ENCODE measurements around the gene ZBTB17.
"Not testable (repeated sequence)": the region's sequence is repeated elsewhere in the genome, so short reads cannot be mapped to it uniquely, and the experiment has no call there.

ZBTB17 gene

DNA sequence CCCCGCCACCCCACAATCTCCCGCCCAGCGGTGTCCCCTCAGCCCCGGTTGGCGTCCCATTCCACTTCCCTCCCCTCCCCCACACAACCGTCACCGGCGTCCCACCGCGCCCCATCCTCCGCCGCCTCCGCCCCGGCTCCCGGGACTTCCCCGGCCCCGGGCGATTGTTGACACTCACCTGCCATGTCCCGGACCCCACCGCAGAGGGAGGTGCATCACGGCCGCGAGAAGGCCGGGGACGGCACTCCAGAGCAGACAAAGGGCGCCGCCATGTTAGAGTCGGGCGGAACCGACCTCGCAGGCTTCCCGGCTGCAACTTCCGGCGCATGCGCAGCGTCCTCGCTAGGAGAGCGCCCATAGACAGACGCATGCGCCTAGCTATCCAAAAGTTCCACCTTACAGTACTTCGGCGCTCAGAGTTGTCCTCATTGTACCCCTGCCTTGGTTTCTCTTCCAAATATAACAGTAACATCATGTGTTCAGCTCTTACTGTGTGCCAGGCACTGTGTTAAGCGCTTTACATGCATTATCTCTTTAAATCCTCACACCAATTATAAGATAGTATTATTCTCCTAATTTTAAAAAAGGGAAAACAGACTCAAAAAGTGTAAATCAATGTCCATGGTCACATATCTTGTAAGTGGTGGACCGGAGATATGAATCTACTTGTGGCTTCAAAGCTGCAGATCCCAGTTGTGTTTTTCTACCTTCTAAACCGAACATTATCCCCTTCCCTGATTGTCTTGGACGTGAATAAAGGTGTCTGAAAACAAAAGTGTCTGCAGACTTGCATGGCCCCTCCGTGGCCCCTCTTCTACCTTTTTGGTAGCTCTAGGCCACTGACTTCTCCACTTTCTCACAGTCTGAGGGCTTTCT, at the start of gene ZBTB17:
Gene ZBTB17, minus strand, starts transcription at position 297 of the 876 bp plus-strand sequence. CDS start 27,606 bp downstream, outside the sequence.
- DNase-seq: peak; percentile 93

DNA sequence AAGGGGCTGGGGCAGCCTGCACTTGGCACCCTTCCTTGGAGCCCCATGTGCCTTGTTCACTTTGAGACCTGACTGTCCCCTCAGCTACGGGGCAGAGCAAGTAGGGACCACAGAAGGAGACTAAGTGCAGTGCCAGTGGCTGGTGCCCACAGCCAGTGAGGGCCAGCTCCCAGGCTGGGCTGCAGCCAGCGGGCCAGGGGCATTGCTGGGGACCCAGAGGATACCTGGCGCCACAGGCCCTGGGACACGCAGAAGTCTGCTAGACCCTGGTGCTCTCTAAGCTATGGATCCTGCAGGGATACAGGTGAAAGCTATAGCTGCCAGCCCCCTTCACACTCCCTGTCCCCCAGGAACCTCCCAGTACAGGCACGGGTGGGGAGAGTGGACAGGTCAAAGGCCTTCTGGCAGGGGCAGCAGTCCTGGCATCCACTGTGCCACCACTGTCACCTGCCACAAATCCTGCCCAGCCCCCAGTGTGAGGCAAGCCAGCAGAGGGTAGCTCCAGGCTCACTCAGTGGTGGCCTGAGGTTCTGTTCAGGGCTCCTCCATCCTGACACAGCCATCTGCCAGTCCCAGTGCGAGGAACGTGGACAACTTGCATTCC, 47.3 kb upstream of the ZBTB17 start:
- no peak for DNase-seq

DNA sequence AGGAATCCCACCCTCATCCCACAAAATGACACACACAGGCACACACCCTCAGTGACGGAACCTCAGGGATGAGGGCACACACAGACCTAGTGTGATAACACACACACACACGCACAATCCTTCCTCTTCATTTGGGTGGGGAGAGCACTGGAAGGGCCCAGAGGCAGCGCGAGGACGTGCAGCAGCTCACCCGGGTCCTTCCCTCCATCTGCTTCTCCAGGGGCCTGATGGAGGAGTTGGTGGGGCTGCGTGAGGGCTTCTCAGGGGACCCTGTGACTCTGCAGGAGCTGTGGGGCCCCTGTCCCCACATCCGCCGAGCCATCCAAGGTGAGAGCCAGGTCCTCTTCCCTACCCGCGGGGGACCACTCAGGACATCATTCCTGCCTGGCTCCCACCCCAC, 46.5 kb upstream of the ZBTB17 start:
- DNase-seq: no peak

DNA sequence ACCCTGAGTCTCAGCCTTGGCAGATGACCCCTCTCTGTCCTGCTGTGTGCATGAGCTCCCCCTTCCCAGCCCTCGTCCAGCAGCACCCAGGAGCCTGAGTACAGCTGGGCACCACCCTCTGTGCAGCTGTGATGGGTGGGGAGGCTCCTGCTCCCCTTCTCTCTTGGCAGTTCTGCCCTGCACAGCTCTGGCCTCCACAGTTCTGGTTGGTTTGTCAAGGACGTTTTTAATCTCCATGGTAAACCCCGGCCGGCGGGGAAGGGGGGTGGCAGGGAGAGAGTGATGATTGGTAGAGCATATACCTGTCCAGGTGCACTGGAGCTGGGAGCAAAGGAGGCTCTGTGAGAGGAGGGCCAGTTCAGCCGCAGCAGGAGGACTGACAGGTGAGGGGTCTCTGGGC, 45.8 kb upstream of the ZBTB17 start, which contains the start of gene CLCNKA:
Gene CLCNKA, plus strand, starts transcription at position 356 of the 400 bp plus-strand sequence. CDS start 584 bp downstream, outside the sequence.
- DNase-seq: no peak

DNA sequence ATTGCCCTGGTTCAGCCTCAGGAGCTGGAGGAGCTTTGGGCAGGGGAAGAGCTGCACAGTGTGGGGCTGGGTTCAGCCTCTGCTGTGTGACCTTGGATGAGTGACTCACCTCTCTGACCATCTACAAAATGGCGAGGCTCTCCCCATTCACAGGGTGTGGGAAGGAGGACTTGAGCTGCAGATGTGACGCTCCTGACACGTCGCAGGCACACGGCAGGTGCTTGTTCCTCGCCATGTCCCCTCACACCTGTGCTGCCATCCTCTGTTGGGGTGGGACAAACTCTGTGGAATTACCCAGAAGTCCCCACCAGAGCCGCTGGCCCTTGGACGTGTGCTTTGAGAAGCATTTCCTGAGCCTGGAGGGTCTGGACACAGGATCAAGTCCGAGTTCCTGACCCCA, 45.0 kb upstream of the ZBTB17 start:
- not testable (repeated sequence) for DNase-seq

DNA sequence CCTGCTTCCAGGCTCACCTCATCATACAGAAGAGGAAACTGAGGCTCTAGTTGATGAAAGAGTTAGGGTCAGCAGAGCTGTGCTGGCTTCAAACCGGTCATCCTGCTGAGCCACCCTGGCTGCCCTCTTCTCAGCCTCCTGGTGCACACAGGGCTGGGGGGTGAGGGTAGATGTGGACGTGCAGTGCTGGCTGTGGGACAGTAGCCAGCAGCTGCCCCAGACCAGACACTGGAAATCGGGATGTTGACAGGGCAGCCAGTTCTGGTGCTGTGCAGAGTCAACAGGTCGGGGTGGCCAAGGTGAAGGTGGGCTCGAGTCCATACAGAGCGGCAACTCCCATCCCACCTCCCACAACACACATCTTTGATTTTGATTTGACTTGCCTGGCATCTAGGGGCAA, 44.4 kb upstream of the ZBTB17 start:
- DNase-seq: no peak

DNA sequence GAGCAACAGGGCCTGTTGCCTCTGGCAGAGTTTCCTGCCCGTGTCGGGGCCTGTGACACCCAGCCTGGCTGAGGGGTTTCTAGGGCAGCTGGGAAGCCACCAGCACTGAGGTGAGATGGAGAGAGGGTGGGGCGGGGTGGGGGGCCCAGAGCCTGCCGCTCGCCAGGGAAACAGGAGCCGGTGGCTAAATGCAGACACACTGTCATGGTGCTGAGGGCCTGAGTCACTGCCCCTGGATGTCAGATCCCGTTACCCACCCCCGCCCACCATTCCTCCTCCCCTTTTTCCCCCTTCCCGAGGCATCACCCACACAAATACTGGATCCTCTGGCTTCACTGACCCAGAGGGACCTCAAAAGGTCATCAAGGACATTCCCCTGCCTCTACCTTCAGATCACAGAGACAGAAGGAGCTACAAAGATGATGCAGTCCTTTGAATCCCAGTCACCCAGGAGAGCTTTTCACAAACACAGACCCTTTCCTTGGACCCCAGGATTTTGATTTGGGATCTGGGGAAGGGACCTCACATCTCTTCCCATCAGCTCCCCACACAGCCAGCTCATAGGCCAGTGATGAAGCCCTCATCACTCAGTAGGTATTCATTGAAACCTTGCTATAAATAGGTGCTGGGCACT, 43.9 kb upstream of the ZBTB17 start:
- DNase-seq: no peak

DNA sequence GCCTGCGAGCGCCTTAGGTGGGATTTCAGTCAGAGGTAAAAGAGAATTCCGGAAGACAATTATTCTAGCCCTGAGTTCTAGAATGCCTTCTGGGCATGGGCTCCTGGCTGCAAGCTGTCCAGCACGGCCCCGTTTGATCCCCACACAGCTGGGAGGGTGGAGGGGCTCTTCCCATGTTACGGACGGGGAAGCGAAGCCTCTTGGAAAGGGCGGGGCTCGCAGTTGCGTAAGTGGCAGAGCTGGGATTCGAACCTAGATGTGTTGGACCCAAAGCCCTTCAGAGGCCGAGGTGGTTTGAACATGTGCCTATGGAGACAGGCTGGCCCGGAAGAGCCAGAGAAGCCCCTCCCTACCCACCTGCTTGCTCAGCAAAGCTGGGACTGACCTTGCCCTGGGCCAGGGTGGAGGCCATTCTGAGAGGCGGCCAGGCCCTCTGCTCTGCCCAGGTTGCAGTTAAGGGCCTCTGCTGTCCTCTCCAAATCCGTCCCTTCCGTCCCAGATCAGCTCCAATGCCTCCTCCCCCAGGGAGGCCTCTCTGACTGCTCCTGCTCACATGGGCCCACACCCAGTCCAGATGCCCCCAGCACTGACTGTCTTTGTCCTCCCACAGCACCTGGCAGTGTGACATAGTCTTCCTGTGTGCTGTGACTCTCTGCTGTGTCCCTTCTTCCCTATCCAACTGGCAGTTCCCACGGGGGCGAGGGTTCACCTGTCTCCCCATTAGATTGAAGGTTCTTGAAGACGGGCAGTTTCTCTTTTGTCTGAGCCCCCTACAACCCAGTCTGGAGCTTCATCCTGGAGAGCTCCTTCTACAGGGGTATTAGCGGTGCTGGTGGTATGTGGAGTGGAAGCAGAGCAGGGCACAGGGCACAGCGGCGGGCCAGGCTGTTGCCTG, 43.1 kb upstream of the ZBTB17 start:
- no peak for DNase-seq

DNA sequence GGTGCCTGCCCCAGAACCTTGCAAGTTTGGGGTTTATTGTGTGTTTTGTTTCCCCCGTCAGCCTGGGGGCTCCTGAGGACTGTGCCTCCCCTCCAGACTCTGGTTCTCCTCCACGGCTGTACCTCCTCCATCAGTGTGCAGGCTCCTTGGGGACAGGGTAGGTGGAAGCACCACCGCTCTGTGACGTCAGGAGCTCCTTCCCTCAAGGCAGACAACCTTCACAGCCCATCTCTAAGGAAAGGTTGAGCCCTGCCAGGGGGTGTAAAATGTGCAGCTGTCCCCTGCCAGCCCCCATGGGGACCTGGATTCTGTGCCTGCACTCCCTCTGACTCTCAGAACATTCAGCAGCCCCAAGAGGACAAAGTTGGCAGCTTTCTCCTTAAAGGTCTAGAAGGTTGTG, 42.4 kb upstream of the ZBTB17 start:
- DNase-seq: no peak

DNA sequence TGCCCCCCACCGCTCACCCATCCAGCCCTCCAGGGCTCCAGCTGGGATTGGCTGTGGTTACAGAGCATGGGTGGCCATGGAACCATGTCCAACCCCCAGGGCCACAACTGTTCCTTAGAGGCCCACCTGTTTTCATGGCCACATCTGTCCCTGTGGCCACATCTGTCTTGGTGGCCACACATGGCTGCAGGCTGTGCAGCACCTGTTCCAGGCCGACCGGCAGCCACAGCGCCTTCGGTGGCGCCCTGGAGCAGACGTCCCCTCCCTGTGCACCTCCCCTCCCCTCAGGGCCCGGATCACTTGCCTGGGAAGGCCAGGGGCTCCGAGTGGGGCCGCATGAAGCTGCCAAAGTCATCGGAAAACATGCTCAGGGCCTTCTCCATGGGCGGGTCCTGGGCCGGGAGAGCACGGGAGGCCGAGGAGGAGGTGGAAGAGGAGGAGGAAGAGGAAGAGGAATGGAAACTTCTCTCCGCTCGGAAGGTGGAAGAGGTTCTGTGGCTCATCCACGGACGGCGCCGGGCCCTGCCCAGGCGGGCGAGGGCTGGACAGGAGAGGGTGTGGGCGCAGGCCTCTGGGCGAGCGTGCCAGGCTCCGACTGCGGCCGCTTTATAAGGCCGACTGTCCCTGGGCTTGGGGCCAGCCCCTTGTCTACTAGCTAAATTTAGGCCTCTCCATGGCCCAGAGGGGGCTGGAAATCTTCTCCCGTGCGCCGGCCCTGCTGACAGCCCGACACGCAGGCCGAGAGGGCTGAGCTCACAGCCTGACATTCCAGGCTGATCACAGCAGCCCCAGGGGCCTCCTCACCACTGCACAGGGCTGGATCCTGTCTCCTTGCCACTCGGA, 41.8 kb upstream of the ZBTB17 start, which contains the start of gene HSPB7:
Gene HSPB7, minus strand, starts transcription at position 583 of the 843 bp plus-strand sequence. Its CDS starts 80 bp downstream, at position 503.
- DNase-seq: no peak

DNA sequence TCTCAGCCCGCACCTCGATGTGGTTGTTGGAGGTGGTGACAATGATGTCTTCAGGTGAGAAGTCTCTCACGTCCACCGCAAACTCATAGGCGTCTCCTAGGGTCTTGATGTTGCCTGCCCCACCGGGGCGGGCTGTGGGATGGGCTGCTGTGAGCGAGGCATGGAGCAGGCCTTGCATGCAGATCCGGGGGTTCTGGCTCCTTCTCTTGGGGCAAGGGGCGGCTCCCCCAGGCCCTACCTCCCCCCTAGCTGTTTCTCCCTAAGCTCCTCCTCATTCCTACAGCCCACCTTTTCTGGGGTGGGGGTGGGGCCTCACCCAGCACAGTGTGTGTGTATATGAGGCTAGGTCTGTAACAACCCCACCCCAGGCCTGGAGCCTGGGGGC, 41.2 kb upstream of the ZBTB17 start:
- no peak for DNase-seq

DNA sequence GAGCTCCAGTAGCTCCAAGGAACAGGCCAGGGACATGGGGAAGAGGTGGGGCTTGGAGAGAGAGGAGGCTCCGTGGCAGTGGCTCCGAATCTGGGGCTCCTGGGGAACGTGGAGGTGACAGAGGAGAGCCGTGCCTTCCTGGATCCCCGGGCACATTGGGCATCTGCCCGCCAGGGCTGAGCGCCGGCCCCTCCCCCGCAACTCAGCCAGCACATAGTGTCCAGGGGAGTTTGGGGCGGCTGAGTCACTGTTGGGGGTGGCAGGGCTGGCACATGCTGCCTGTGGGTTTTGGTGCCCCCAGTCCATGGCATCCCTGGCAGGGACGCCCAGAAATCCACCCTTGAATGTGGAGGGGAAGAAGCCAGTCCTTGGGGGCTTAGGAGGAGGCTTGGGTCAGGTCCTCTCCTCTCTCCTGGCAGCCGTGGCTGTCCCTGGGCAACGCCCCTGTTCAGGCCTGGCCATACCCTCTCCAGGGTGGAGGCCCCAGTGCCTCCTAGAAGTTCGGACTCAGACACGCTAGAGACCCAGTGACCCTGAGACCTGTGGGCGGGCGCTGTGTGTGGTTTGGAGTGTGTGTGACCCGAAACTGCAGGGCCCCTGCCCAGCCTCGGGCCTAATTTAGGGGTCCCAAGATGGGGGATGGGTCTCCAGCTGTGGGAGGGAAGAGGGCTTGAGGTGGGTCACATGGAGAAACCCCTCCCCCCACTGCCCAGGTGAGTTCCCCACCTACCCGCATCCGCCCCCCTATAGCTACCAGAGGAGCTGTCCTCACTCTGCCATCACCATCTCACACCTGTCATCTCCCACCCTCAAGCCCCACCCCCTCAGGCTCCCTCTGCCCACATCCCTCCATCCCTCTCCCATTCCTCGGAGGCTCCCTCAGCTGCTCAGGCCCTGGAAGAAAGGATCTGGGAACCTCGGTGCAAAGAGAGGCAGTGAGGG, 40.3 kb upstream of the ZBTB17 start:
- no peak for DNase-seq

DNA sequence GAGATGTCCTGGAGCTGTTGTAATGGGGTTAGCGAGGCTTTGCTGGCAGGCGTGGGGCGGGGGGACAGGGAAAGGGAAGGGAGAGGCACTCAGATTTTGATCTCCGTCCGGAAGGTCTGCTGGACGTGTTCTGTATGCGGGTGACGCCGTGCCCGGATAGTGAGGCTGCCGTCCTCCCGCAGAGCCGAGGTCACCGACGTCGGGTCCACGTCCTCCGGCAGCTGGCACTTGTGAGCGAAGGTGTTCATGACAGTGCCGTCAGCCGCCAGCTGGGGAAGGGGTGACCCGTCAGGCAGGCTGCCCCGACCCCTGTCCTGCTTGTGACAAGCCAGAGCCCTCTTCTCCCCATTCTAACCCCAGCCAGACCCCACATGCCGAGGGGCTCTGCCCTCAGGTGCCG, 39.6 kb upstream of the ZBTB17 start:
- no peak for DNase-seq

DNA sequence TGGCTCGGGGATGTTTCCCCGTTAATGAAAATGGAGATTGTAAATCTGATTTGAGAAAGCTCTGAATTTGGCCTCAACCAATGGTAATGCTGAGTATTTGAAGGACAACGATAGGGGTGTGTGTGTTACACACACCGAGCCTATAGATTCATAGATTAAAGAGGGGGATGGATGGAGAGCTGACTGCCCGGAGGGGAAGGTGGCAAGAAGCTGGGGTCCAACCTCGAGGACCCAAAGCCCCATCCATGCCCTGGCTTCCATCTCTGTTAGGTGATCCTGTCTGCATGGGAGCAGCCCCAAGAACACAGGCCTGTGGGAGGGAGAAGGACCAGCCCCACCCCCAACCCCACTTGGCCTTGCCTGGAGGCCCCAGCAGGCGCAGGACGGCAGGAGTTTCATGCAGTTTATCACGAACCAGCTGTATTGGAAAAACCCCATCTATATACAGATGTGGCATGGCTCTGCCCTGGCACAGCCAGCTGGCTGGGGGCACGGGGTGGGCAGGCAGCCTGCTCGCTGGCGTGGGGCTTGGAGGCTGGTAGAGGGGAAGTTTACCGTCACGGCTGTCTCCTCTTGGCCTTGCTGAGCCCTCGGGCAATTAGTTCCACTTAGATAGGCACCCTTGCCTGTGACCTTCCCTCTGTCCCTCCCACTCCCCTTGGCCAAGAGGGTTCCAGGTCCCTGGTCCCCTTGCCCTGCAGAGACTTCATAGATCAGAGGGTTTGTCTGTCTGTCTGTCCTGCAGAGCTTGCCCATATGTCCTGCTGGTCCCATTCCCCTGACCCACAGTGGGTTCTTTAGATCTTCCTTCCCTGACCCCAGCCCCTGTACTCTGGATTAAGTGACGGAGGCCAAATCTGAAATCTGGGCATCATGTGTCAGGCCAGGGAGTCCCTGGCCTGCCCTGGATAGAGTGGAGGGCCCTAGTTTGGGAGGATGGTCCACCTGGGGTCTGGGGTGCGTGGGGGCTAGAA, 38.9 kb upstream of the ZBTB17 start:
- DNase-seq: no peak

DNA sequence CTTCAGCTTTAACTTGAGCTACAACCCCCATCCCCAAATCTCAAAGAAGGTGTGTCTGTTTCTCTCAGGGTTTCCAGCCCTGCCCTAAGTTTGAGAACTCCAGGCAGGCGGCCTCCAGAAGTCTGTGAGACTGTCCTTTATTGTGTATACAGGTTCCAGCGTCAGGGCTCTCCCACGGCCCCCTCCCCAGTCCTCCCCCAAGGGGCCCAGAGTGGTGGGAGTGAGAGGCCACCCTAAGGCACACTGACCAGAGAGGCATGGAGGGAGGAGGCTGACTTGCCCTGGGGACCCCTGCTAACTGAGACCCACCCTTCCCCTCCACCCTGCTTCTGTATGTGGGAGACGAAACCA, 38.0 kb upstream of the ZBTB17 start:
- DNase-seq: no peak

DNA sequence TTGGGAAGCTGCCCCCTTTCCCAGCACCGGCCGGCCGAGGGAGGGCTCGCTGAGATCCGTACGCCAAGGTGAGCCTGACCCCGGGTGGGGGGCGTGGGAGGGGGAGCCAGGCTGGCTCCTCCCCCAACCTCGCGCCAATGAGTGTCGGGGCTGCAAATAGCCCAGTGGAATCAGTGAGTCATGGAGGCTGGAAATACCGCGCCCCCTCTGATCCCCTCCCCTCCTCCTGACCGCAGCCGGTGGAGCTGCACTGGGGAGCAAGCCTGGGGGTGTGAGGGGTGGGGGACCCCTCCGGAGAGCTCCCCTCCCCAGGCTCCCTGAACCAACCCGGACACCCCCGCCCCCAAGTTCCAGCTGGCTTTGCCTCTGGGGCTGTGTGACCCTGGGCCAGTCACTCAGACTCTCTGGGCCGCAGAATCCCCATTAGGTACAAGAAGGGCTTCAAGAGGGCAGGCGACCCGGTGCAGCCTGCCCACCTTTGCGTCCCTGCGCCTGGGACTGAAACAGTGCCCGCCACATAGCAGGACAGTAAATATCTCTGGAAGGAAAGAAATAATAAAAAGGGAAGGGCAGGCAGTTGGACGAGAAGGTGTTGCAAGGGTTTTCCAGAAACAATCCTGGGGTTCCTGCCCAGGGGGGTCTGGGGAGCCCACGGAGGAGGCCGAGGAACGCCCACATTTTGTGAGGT, 37.5 kb upstream of the ZBTB17 start:
- no peak for DNase-seq

DNA sequence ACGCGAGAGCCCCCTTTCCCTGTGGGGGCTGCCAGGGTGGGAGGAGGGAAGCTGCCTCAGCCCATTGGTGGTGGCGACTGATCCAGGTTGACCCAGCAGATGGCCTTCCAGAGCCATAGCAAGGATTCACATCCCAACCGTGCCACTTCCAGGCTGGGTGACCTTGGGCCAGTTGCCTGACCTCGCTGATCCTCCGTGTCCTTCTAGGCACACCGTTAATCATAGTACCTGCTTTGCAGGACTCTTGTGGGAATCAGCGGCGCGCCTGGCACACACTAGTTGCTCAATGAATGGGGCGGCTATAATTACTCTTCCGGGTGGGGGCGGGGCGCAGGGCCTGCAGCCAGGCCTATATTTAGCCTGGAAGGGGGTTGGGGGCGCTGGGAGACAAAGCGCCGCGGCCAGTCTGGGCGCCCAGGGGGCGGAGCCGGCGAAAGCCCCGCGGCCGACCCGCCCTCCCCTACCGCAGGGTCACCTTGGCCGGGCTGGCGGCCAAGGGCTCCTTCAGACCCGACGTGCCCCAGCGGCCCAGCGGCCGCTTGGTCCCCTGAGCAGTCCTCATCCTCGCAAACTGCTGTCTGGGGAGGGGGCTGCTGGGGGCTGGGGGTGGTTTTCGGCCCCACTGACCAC, 36.8 kb upstream of the ZBTB17 start:
- peak; percentile 56 for DNase-seq

DNA sequence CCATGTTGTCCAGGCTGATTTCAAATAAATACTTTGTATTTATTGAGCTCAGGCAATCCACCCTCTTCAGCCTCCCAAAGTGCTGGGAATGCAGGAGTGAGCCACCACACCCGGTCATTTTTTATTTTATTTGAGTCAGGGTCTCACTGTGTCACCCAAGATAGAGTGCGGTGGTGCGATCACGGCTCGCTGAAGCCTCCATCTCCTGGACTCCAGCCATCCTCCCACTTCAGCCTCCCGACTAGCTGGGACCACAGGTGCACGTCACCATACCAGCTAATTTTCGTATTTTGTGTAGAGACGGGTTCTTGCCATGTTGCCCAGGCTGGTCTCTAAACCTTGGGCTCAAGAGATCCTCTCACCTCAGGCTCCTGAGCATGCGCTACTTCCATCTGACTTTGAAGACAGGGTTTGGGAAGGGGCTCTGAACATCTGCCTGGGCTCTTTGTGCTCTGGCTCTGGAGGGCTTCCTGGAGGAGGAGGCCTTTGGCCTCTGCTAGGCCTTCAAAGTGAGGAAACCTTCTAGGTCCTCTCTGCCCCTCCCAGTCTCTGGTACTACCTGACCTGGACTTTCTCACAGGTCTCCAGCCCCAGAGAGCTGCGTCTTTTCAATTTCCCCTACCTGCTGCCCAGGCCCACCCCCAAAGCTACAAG, 36.2 kb upstream of the ZBTB17 start:
- DNase-seq: no peak
